ENCODE results near the gene MIER2. TPM values are rescaled to one million over a fixed set of nuclear protein-coding genes. Genes with fewer than 3 reads are reported as not detected.

Gene MIER2
- total RNA-seq, 2 donors from 2014 or later, result 3.1 to 9.6 TPM

DNA sequence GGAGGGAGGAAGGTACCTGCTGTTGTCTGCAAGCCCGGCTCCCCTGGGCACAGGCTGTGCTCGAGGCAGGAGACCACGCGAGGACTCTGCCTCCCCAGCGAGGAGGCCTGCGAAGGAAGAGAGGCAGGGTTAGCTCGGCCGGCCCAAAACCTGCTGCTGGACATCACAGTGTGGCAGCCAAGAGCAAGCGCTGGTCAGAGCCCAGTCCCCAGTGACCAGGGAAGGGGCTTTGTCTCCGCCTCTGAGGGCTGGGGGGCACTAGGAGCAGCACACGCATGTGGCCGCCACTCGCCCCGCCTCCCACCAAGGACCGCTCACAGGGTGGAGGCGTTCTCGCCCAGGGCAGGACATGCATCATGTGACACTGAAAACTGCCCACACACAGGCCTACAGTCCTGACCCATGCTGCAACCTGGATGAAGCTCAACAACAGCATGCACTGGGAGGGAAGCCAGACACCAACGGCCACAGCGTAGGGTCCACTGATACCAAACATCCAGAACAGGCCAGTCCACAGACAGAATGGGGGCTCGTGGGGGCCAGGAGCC is 8.5 kb downstream of the MIER2 start:
- 88 to 97% methylated on average over 12 to 17 of the region's 20 CpGs for WGBS, 2 donors
- Histone ChIP-seq H3K27me3 (no peaks in the 10 kb centered on the region), H3K4me1 (peaks cover 9% of the 10 kb centered on the region), H3K9me3 (no peaks in the 10 kb centered on the region), H3K27ac (no peak overlapping the region), H3K36me3 (replicated peaks in 1 of 2; ENCODE audit: insufficient read depth in 1 of 2, low read depth in 2 of 2) (no peaks in the 10 kb centered on the region), H3K4me3 (no peak overlapping the region)
- peak; percentile 33 for ATAC-seq
- intact Hi-C loops (cut with DNase I), result no loop called here
- DNase-seq, result no peak
- no peak for TF ChIP-seq POLR2A (IDR thresholded peaks at IDR 0.05)
- TF ChIP-seq, protein P1, sequence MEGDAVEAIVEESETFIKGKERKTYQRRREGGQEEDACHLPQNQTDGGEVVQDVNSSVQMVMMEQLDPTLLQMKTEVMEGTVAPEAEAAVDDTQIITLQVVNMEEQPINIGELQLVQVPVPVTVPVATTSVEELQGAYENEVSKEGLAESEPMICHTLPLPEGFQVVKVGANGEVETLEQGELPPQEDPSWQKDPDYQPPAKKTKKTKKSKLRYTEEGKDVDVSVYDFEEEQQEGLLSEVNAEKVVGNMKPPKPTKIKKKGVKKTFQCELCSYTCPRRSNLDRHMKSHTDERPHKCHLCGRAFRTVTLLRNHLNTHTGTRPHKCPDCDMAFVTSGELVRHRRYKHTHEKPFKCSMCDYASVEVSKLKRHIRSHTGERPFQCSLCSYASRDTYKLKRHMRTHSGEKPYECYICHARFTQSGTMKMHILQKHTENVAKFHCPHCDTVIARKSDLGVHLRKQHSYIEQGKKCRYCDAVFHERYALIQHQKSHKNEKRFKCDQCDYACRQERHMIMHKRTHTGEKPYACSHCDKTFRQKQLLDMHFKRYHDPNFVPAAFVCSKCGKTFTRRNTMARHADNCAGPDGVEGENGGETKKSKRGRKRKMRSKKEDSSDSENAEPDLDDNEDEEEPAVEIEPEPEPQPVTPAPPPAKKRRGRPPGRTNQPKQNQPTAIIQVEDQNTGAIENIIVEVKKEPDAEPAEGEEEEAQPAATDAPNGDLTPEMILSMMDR (IDR thresholded peaks at IDR 0.05), result no peak

DNA sequence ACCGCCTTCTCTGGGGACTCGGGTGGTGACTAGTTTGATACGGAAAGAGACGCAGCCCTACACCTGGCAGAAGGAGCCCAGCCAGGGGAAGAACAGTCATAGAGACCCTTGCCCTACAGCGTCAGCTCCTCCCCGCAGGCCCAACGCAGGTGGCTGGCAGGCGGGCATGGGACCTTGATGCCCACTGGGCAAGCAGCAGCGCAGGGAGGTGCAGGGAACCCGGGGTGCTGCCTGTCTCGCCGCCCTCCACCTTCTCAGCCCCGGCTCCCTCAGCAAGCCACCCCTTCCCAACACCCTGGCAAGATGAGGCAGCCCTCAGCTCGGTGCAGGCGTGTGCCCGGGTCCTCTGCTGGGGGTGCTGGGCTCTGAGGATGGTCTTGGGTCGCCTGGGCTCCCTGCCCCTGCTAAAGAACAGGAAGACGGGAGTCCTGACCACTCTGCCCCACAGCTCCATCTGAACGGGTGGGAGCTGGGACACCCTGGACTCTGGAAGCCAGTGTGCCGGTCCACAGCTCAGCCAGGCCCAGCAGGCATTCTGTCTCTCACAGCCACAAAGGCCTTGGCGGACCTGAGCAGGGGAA is 9.0 kb downstream of the MIER2 start:
- no peak overlapping the region for H3K4me3 ChIP-seq
- H3K9me3 ChIP-seq, result no peaks in the 10 kb centered on the region
- H3K4me1 ChIP-seq, result peaks cover 3% of the 10 kb centered on the region
- H3K27me3 ChIP-seq, result no peaks in the 10 kb centered on the region
- H3K27ac ChIP-seq, result no peak overlapping the region
- TF ChIP-seq POLR2A (IDR thresholded peaks at IDR 0.05), result no peak
- TF ChIP-seq, protein P1 (IDR thresholded peaks at IDR 0.05), result no peak
- ATAC-seq (peak; percentile 15), DNase-seq (no peak)
- WGBS, 2 donors, result 83 to 91% methylated on average over 1 to 19 of the region's 21 CpGs
- intact Hi-C loops (cut with DNase I), result no loop called here
- no peaks in the 10 kb centered on the region for H3K36me3 ChIP-seq (replicated peaks in 1 of 2; ENCODE audit: insufficient read depth in 1 of 2, low read depth in 2 of 2)

DNA sequence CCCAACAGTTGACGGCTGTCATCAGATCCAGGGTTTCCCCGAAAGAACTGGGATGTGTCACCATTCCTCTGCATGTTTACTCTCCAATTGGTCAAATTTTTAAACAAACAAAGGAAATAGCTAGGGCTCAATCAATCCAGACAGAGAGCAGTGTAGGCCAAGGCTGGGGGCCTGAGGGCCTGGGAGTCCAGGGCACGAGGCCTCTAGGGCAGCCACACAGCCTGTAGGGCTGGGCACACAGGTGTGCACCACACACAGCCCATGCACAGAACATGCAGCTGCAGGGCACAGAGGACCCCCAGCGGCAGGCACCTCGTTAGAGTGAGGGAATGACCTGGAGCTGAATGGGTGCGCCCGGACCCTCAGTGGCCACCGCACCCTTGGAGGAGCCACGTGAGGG is 9.5 kb downstream of the MIER2 start:
- no peak for TF ChIP-seq POLR2A (IDR thresholded peaks at IDR 0.05)
- TF ChIP-seq, protein P1 (IDR thresholded peaks at IDR 0.05), result no peak
- DNase-seq (no peak), ATAC-seq (no peak)
- Histone ChIP-seq H3K36me3 (replicated peaks in 1 of 2; ENCODE audit: insufficient read depth in 1 of 2, low read depth in 2 of 2) (peaks cover under 1% of the 10 kb centered on the region in 2 donors), H3K4me1 (no peaks in the 10 kb centered on the region), H3K4me3 (no peak overlapping the region), H3K27me3 (no peaks in the 10 kb centered on the region), H3K9me3 (no peaks in the 10 kb centered on the region), H3K27ac (no peak overlapping the region)
- WGBS, 2 donors, result 76 to 86% methylated on average over 4 to 8 of the region's 9 CpGs
- intact Hi-C loops (cut with DNase I), result no loop called here

DNA sequence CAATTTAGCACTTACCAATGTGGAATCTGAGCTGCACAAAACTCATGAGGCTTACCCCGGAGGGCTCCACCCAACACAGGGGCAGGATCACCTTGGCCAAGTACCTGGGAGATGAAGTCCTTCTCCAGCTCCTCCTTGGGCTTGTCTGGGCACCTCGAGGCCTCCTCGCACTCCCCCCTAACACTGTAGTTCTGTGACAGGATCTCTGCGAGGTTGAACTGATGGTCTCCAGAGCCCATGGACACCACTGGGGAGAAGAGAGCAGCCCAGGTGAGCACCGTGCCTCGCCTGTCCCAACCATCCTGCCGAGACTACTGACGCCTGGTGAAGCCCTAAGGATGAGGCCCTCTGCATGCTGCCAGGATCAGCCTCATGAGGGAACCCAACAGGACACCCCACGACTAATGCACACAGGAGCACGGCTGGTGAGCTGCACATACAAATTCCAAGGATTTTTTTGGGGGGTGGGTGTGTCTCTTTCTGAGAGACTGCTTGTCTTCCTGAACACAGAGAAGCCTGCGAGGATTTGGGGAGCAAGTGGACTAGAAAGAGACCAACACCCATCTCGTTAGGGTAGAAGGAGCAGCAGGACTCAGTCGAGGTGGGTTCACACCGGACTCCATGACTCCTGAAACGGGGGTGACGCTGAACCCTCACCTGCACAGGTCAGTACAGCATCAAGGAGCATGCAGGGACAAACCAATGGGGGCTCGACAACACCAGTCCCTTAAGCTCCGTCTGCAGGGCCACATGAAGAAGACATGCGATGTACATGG is 10.1 kb downstream of the MIER2 start:
- H3K27ac ChIP-seq, result no peak overlapping the region
- 91 to 92% methylated on average over 15 to 17 of the region's 19 CpGs for WGBS, 2 donors
- no peaks in the 10 kb centered on the region for H3K4me1 ChIP-seq
- TF ChIP-seq, protein P1 (IDR thresholded peaks at IDR 0.05), result no peak
- TF ChIP-seq POLR2A (IDR thresholded peaks at IDR 0.05), result no peak
- ATAC-seq (no peak), DNase-seq (no peak)
- peaks cover 3 to 4% of the 10 kb centered on the region in 2 donors for H3K36me3 ChIP-seq (replicated peaks in 1 of 2; ENCODE audit: insufficient read depth in 1 of 2, low read depth in 2 of 2)
- H3K27me3 ChIP-seq, result no peaks in the 10 kb centered on the region
- intact Hi-C loops (cut with DNase I), result no loop called here
- no peak overlapping the region for H3K4me3 ChIP-seq
- no peaks in the 10 kb centered on the region for H3K9me3 ChIP-seq

Measured in body of pancreas (tissue), 4 donors.